CD4-positive, CD25-positive, alpha-beta regulatory T cell (primary cell): Measurements from ENCODE around the gene SLC25A31. TPM values are rescaled to one million over a fixed set of nuclear protein-coding genes. Genes with fewer than 3 reads are reported as not detected.

Experiments used
- ATAC-seq, 2 donors: fragments of 150-1000 bp; cut with Tn5 transposase; one replicate each; pipeline ENCODE4 v1.10.0; 2021; ENCODE audit warnings: low read depth in 2 of 2, moderate number of reproducible peaks in 2 of 2, moderate library complexity in 1 of 2
- DNase-seq, 3 donors: peaks; one replicate each; pipeline versions ENCODE4 v3.0.0 to v3.0.0-alpha.2; 2012 to 2022; ENCODE audit warnings: mixed read lengths in 1 of 3
- H3K27ac ChIP-seq: one replicate; pipeline ENCODE4 v1.7.0; 2013; ENCODE audit warnings: mild to moderate bottlenecking, low read length; ENCODE audit not compliant: insufficient read depth, poor library complexity, severe bottlenecking
- H3K27me3 ChIP-seq: one replicate; pipeline ENCODE4 v1.7.0; 2013; ENCODE audit warnings: low read length; ENCODE audit not compliant: control insufficient read depth, insufficient read depth
- H3K36me3 ChIP-seq: one replicate; pipeline ENCODE4 v1.7.0; 2013; ENCODE audit warnings: mild to moderate bottlenecking, low read length, moderate library complexity; ENCODE audit not compliant: control insufficient read depth, insufficient read depth
- H3K4me1 ChIP-seq: 2 replicates; pipeline ENCODE4 v1.7.0; 2013; ENCODE audit warnings: mild to moderate bottlenecking, low read length; ENCODE audit not compliant: insufficient read depth, control insufficient read depth, poor library complexity, severe bottlenecking
- H3K4me3 ChIP-seq: one replicate; pipeline ENCODE4 v1.7.0; 2013; ENCODE audit warnings: low read depth, mild to moderate bottlenecking, low read length, moderate library complexity
- H3K9me3 ChIP-seq, 2 experiments: 1 replicate in 1 of 2; 2 replicates in 1 of 2; pipeline ENCODE4 v1.7.0; 2013; ENCODE audit warnings: low read length in 2 of 2, mild to moderate bottlenecking in 1 of 2, moderate library complexity in 1 of 2; ENCODE audit not compliant: control insufficient read depth in 2 of 2
- H3K27ac Mint-ChIP-seq, 3 donors: one replicate each; pipeline ENCODE4 v1.8.0; 2020 to 2022; ENCODE audit warnings: mild to moderate bottlenecking in 3 of 3, mixed read lengths in 3 of 3, moderate library complexity in 2 of 3
- H3K27me3 Mint-ChIP-seq: one replicate; pipeline ENCODE4 v1.8.0; 2022; ENCODE audit warnings: mild to moderate bottlenecking, mixed read lengths
- H3K36me3 Mint-ChIP-seq: one replicate; pipeline ENCODE4 v1.8.0; 2020; ENCODE audit warnings: mixed read lengths
- H3K4me1 Mint-ChIP-seq, 4 donors: one replicate each; pipeline ENCODE4 v1.8.0; 2020 to 2022; ENCODE audit warnings: mixed read lengths in 4 of 4, mild to moderate bottlenecking in 1 of 4
- H3K4me3 Mint-ChIP-seq, 4 donors: one replicate each; pipeline ENCODE4 v1.8.0; 2020 to 2022; ENCODE audit warnings: mild to moderate bottlenecking in 4 of 4, mixed read lengths in 4 of 4, moderate library complexity in 3 of 4
- H3K9me3 Mint-ChIP-seq, 7 donors: one replicate each; pipeline ENCODE4 v1.8.0; 2020 to 2022; ENCODE audit warnings: mixed read lengths in 7 of 7, mild to moderate bottlenecking in 3 of 7, moderate library complexity in 2 of 7
- polyA plus RNA-seq, 4 donors: library from polyadenylated mRNA; unstranded; fragments of 300-500 nt; fragmentation: Illumina TruSeq; gene quantifications; one replicate each; pipeline ENCODE4 v1.2.3, GENCODE V29; 2021
- total RNA-seq: library from RNA; stranded (reverse); gene quantifications from one replicate; pipeline ENCODE4 v1.2.3, GENCODE V29; 2022

SLC25A31 gene
- total and polyA plus RNA-seq, 5 donors from 2014 or later = not detected

- Mint-ChIP-seq H3K27ac (no peak overlapping the region), H3K27me3 (peaks cover 18% of the 10 kb centered on the region), H3K4me3 (no peak overlapping the region), H3K9me3 (peaks cover 0 to 8% (median 2%) of the 10 kb centered on the region in 7 donors), H3K4me1 (no peaks in the 10 kb centered on the region), H3K36me3 (no peaks in the 10 kb centered on the region)
- no peaks in the 10 kb centered on the region for H3K4me1 ChIP-seq
- no peaks in the 10 kb centered on the region for H3K27me3 ChIP-seq
- DNase-seq (no peak), ATAC-seq (no peak)
- no peaks in the 10 kb centered on the region for H3K36me3 ChIP-seq
- no peak overlapping the region for H3K27ac ChIP-seq
- H3K4me3 ChIP-seq = no peak overlapping the region
- no peaks in the 10 kb centered on the region for H3K9me3 ChIP-seq
Observed at GRCh38 chr4:127759893-127760292, 29.7 kb downstream of the SLC25A31 start.

- H3K4me3 Mint-ChIP-seq = no peak overlapping the region
- H3K4me1 ChIP-seq = no peaks in the 10 kb centered on the region
- peaks cover 5% of the 10 kb centered on the region for H3K27me3 ChIP-seq
- H3K36me3 ChIP-seq = no peaks in the 10 kb centered on the region
- DNase-seq (no peak), ATAC-seq (no peak)
- no peaks in the 10 kb centered on the region for H3K4me1 Mint-ChIP-seq
- peaks cover 31% of the 10 kb centered on the region for H3K27me3 Mint-ChIP-seq
- H3K9me3 ChIP-seq = no peaks in the 10 kb centered on the region
- no peaks in the 10 kb centered on the region for H3K36me3 Mint-ChIP-seq
- no peak overlapping the region for H3K4me3 ChIP-seq
- no peak overlapping the region for H3K27ac ChIP-seq
- H3K9me3 Mint-ChIP-seq = no peaks in the 10 kb centered on the region
- no peak overlapping the region for H3K27ac Mint-ChIP-seq
Observed at GRCh38 chr4:127771535-127772275, 41.5 kb downstream of the SLC25A31 start.

GRCh38 chr4:127772769-127773671 is 42.8 kb downstream of the SLC25A31 start:
- H3K9me3 Mint-ChIP-seq = no peaks in the 10 kb centered on the region

GRCh38 chr4:127775843-127776242 is 45.6 kb downstream of the SLC25A31 start:
- DNase-seq (no peak), ATAC-seq (no peak)
- Mint-ChIP-seq H3K4me1 (peaks cover 0 to 1% (median 0%) of the 10 kb centered on the region in 4 donors), H3K27me3 (peaks cover 65% of the 10 kb centered on the region), H3K27ac (no peak overlapping the region), H3K9me3 (peaks cover 0 to 2% (median 0%) of the 10 kb centered on the region in 7 donors), H3K4me3 (peak overlapping the region in 1 of 4 donors; percentile 80), H3K36me3 (no peaks in the 10 kb centered on the region)
- H3K36me3 ChIP-seq = no peaks in the 10 kb centered on the region
- H3K27me3 ChIP-seq = peaks cover 36% of the 10 kb centered on the region
- H3K4me1 ChIP-seq = no peaks in the 10 kb centered on the region
- no peak overlapping the region for H3K4me3 ChIP-seq
- no peak overlapping the region for H3K27ac ChIP-seq
- H3K9me3 ChIP-seq = no peaks in the 10 kb centered on the region

More at GRCh38 chr4:127772769-127773671, 42.8 kb downstream of the SLC25A31 start:
- Histone ChIP-seq H3K4me3 (no peak overlapping the region), H3K36me3 (no peaks in the 10 kb centered on the region), H3K9me3 (no peaks in the 10 kb centered on the region), H3K27me3 (peaks cover 14% of the 10 kb centered on the region), H3K27ac (no peak overlapping the region), H3K4me1 (no peaks in the 10 kb centered on the region)
- Mint-ChIP-seq H3K27me3 (peaks cover 38% of the 10 kb centered on the region), H3K4me3 (no peak overlapping the region), H3K27ac (no peak overlapping the region), H3K4me1 (no peaks in the 10 kb centered on the region), H3K36me3 (no peaks in the 10 kb centered on the region)
- DNase-seq (no peak), ATAC-seq (no peak)

- Histone ChIP-seq H3K9me3 (no peaks in the 10 kb centered on the region), H3K27me3 (peaks cover 43% of the 10 kb centered on the region), H3K36me3 (no peaks in the 10 kb centered on the region), H3K4me1 (peaks cover 2% of the 10 kb centered on the region), H3K27ac (no peak overlapping the region), H3K4me3 (no peak overlapping the region)
- peaks cover 66% of the 10 kb centered on the region for H3K27me3 Mint-ChIP-seq
- ATAC-seq (no peak), DNase-seq (no peak)
- no peak overlapping the region for H3K4me3 Mint-ChIP-seq
- H3K9me3 Mint-ChIP-seq = peaks cover 0 to 5% (median 0%) of the 10 kb centered on the region in 7 donors
- H3K36me3 Mint-ChIP-seq = no peaks in the 10 kb centered on the region
- H3K4me1 Mint-ChIP-seq = peaks cover 0 to 7% (median 5%) of the 10 kb centered on the region in 4 donors
- H3K27ac Mint-ChIP-seq = no peak overlapping the region
Observed at GRCh38 chr4:127776620-127777019, 46.4 kb downstream of the SLC25A31 start.

GRCh38 chr4:127777487-127777886 is 47.3 kb downstream of the SLC25A31 start:
- peaks cover 0 to 5% (median 0%) of the 10 kb centered on the region in 7 donors for H3K9me3 Mint-ChIP-seq
- Histone ChIP-seq H3K27ac (no peak overlapping the region), H3K9me3 (no peaks in the 10 kb centered on the region), H3K27me3 (peaks cover 45% of the 10 kb centered on the region), H3K4me1 (peaks cover 10% of the 10 kb centered on the region), H3K36me3 (no peaks in the 10 kb centered on the region), H3K4me3 (no peak overlapping the region)
- H3K27me3 Mint-ChIP-seq = peaks cover 67% of the 10 kb centered on the region
- no peaks in the 10 kb centered on the region for H3K36me3 Mint-ChIP-seq
- ATAC-seq (no peak), DNase-seq (no peak)
- H3K27ac Mint-ChIP-seq = no peak overlapping the region
- H3K4me1 Mint-ChIP-seq = peaks cover 1 to 9% (median 6%) of the 10 kb centered on the region in 4 donors
- H3K4me3 Mint-ChIP-seq = no peak overlapping the region

GRCh38 chr4:127778102-127778501 is 47.9 kb downstream of the SLC25A31 start:
- DNase-seq (no peak), ATAC-seq (no peak)
- Histone ChIP-seq H3K36me3 (no peaks in the 10 kb centered on the region), H3K4me3 (no peak overlapping the region), H3K27ac (no peak overlapping the region), H3K27me3 (peaks cover 48% of the 10 kb centered on the region), H3K9me3 (no peaks in the 10 kb centered on the region), H3K4me1 (peaks cover 15% of the 10 kb centered on the region)
- peak overlapping the region in 1 of 4 donors; percentile 28 for H3K4me3 Mint-ChIP-seq
- H3K27ac Mint-ChIP-seq = no peak overlapping the region
- H3K9me3 Mint-ChIP-seq = peaks cover 0 to 5% (median 0%) of the 10 kb centered on the region in 7 donors
- H3K4me1 Mint-ChIP-seq = peaks cover 5 to 15% (median 10%) of the 10 kb centered on the region in 4 donors
- no peaks in the 10 kb centered on the region for H3K36me3 Mint-ChIP-seq
- peaks cover 69% of the 10 kb centered on the region for H3K27me3 Mint-ChIP-seq
